Transverse colon (tissue), 4 donors: ENCODE results near the gene STON2. TPM values are rescaled to one million over a fixed set of nuclear protein-coding genes. Genes with fewer than 3 reads are reported as not detected.

ENCODE experiments used
- DNase-seq: peaks from one replicate; pipeline ENCODE4 v3.0.0-alpha.2; 2019
- H3K27ac ChIP-seq, 4 donors: fragments of 200-600 bp; sonication (generic); 2 replicates each; pipeline ENCODE4 v1.5.1; 2016 to 2018; ENCODE audit warnings: inconsistent platforms in 4 of 4
- H3K27me3 ChIP-seq: fragments of 200-600 bp; sonication (generic); 2 replicates; pipeline ENCODE4 v1.5.1; 2017; ENCODE audit warnings: inconsistent platforms
- H3K36me3 ChIP-seq, 4 donors: fragments of 200-600 bp; sonication (generic); 2 replicates each; pipeline ENCODE4 v1.5.1; 2017 to 2019; ENCODE audit warnings: inconsistent platforms in 4 of 4
- H3K4me1 ChIP-seq, 4 donors: fragments of 200-600 bp; sonication (generic); 2 replicates each; pipeline ENCODE4 v1.5.1; 2017 to 2020; ENCODE audit warnings: inconsistent platforms in 4 of 4
- H3K4me3 ChIP-seq, 4 donors: fragments of 200-600 bp; sonication (generic); 1 replicate in 1 of 4; 2 replicates in 3 of 4; pipeline versions ENCODE4 v1.5.1 to v1.6.1; 2017 to 2019; ENCODE audit warnings: inconsistent platforms in 4 of 4
- H3K9me3 ChIP-seq, 2 donors: fragments of 200-600 bp; sonication (generic); 2 replicates each; pipeline ENCODE4 v1.5.1; 2017 to 2019; ENCODE audit warnings: inconsistent platforms in 2 of 2
- EP300 ChIP-seq: sonication (generic); formaldehyde crosslinking; IDR thresholded peaks from one replicate; pipeline ENCODE4 v1.6.1; 2017; ENCODE audit warnings: antibody characterized with exemption, low read depth
- POLR2A ChIP-seq: fragments of 450-650 bp; IDR thresholded peaks from one replicate; pipeline ENCODE4 v1.6.1; 2016; ENCODE audit warnings: antibody characterized with exemption, mild to moderate bottlenecking, moderate library complexity
- POLR2AphosphoS5 ChIP-seq, 3 donors: sonication (generic); formaldehyde crosslinking; IDR thresholded peaks; one replicate each; pipeline ENCODE4 v1.6.1; 2016; ENCODE audit warnings: antibody characterized with exemption in 3 of 3
- WGBS, 2 donors: methylation state at CpG; one replicate each; pipeline ENCODE4 v1.1.5; 2018; ENCODE audit warnings: low coverage in 1 of 2; 5-methylcytosine and 5-hydroxymethylcytosine counted together
- in situ Hi-C, 4 donors: fragments of 200-750 bp; cut with MboI; loops; one replicate each; pipeline versions ENCODE4 v1.15.0 to v1.15.1; 2017; ENCODE audit warnings: low sequenced_read_pairs in 3 of 4, low pct_ligation_motif_present in 1 of 4, low pct_unique_long_range_greater_than_20kb in 1 of 4
- intact Hi-C: fragments of 100-400 bp; cut with DNase I; formaldehyde crosslinking; loops from one replicate; pipeline ENCODE4 v1.15.1; 2023; ENCODE audit warnings: low total_unique reads
- total RNA-seq, 4 donors: library from RNA; depleted of rRNA; stranded (reverse); fragments of >200 nt; gene quantifications; one replicate each; pipeline ENCODE4 v1.1.0, GENCODE V29; 2016
- TF ChIP-seq, protein P1 (sequence below), 5 experiments: fragments of 200-600 bp in 3 of 5; fragments of 450-650 bp in 2 of 5; sonication (generic) in 3 of 5; IDR thresholded peaks; 1 replicate in 2 of 5; 2 replicates in 3 of 5; pipeline ENCODE4 v1.5.1; 2016 to 2017; ENCODE audit warnings: antibody characterized with exemption in 5 of 5, inconsistent platforms in 3 of 5, mild to moderate bottlenecking in 2 of 5, moderate library complexity in 1 of 5

The STON2 gene
- total RNA-seq, 4 donors from 2014 or later, result 10.8 to 39.4 (median 17.5) TPM

DNA sequence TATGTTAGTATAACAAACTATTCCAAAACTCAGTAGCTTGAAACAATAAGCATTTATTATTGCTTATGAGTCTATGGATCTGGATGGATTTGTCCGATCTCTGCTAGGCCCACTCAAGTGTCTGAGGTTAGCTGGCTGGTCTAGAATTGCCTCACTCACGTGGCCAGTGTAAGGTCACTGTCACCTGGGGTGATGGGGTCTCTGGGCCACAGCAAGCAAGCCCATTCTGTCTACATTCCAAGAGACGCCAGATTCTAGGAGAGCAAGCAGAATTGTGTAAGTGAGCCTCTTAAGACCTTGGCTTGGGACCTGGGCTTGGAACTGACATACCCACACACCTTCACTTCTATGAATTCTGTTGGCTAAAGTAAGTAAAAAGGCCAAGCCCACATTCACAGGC, 80.2 kb downstream of the STON2 start:
- Histone ChIP-seq H3K4me1 (peaks cover 0 to 8% (median 4%) of the 10 kb centered on the region in 4 donors), H3K36me3 (no peaks in the 10 kb centered on the region), H3K27ac (no peak overlapping the region), H3K27me3 (no peaks in the 10 kb centered on the region), H3K4me3 (no peak overlapping the region), H3K9me3 (no peaks in the 10 kb centered on the region)
- intact Hi-C loops (no loop called here), in situ Hi-C loops (no loop called here)
- 94 to 100% methylated on average over 1 to 3 of the region's 3 CpGs for WGBS, 2 donors
- no peak for DNase-seq
- TF ChIP-seq POLR2AphosphoS5 (IDR thresholded peaks at IDR 0.05), result no peak
- TF ChIP-seq EP300, result no peak
- TF ChIP-seq, protein P1, sequence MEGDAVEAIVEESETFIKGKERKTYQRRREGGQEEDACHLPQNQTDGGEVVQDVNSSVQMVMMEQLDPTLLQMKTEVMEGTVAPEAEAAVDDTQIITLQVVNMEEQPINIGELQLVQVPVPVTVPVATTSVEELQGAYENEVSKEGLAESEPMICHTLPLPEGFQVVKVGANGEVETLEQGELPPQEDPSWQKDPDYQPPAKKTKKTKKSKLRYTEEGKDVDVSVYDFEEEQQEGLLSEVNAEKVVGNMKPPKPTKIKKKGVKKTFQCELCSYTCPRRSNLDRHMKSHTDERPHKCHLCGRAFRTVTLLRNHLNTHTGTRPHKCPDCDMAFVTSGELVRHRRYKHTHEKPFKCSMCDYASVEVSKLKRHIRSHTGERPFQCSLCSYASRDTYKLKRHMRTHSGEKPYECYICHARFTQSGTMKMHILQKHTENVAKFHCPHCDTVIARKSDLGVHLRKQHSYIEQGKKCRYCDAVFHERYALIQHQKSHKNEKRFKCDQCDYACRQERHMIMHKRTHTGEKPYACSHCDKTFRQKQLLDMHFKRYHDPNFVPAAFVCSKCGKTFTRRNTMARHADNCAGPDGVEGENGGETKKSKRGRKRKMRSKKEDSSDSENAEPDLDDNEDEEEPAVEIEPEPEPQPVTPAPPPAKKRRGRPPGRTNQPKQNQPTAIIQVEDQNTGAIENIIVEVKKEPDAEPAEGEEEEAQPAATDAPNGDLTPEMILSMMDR (IDR thresholded peaks at IDR 0.05), result no peak
- no peak for TF ChIP-seq POLR2A

DNA sequence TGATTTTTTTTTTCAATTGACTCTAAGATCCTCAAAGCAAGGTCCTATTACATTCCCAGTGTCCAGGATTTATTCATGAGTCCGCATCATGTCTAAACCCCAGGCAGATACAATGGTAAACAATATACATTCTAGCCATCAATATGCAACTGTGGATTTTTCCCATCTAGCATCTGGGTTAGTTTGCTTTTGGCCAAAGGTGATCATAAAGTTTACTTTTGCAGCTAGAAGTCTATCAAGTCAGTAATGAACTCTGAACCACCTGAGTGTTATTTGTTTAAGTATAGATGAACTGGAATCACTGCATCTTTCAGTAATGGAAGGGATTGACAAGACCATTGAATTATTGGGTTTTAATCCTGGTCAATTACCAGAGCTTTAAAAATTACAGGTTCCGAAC, 80.8 kb downstream of the STON2 start:
- WGBS, 2 donors, result 92 to 94% methylated on average over 2 of the region's 2 CpGs
- in situ Hi-C loops, result no loop called here
- peaks cover 0 to 4% (median 1%) of the 10 kb centered on the region in 4 donors for H3K4me1 ChIP-seq
- no peak for DNase-seq
- no peaks in the 10 kb centered on the region for H3K9me3 ChIP-seq
- H3K4me3 ChIP-seq, result no peak overlapping the region
- H3K27me3 ChIP-seq, result no peaks in the 10 kb centered on the region
- no peaks in the 10 kb centered on the region for H3K36me3 ChIP-seq
- intact Hi-C loops, result no loop called here
- TF ChIP-seq, protein P1 (IDR thresholded peaks at IDR 0.05), result no peak
- no peak for TF ChIP-seq POLR2A
- TF ChIP-seq POLR2AphosphoS5 (IDR thresholded peaks at IDR 0.05), result no peak
- TF ChIP-seq EP300, result no peak
- no peak overlapping the region for H3K27ac ChIP-seq

DNA sequence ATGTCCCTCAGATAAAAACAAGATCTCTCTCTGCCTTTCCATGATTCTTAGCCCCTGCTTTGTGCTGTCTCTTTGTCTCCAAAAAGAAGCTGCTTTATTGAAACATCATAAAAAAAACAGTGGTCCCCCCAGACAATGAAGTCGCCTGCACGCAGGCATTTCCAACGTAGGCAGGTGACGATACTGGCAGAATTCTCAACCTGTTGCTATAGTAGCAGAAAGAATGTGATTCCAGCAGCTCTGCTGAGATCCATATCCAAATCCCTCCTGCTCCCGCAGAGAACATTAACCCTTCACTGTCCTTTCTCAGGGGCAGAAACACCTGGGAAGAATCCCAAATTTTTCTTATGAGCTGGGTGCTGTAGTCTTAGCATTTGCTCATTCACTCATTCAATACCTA, 84.8 kb downstream of the STON2 start:
- 58 to 60% methylated on average over 1 to 5 of the region's 5 CpGs for WGBS, 2 donors
- no peak overlapping the region for H3K4me3 ChIP-seq
- no peaks in the 10 kb centered on the region for H3K9me3 ChIP-seq
- no peaks in the 10 kb centered on the region for H3K27me3 ChIP-seq
- in situ Hi-C loops (no loop called here), intact Hi-C loops (no loop called here)
- DNase-seq, result no peak
- peaks cover 0 to 7% (median 0%) of the 10 kb centered on the region in 4 donors for H3K4me1 ChIP-seq
- H3K27ac ChIP-seq, result no peak overlapping the region
- H3K36me3 ChIP-seq, result no peaks in the 10 kb centered on the region
- TF ChIP-seq EP300, result no peak
- no peak for TF ChIP-seq POLR2AphosphoS5 (IDR thresholded peaks at IDR 0.05)
- TF ChIP-seq, protein P1 (IDR thresholded peaks at IDR 0.05), result no peak
- no peak for TF ChIP-seq POLR2A

DNA sequence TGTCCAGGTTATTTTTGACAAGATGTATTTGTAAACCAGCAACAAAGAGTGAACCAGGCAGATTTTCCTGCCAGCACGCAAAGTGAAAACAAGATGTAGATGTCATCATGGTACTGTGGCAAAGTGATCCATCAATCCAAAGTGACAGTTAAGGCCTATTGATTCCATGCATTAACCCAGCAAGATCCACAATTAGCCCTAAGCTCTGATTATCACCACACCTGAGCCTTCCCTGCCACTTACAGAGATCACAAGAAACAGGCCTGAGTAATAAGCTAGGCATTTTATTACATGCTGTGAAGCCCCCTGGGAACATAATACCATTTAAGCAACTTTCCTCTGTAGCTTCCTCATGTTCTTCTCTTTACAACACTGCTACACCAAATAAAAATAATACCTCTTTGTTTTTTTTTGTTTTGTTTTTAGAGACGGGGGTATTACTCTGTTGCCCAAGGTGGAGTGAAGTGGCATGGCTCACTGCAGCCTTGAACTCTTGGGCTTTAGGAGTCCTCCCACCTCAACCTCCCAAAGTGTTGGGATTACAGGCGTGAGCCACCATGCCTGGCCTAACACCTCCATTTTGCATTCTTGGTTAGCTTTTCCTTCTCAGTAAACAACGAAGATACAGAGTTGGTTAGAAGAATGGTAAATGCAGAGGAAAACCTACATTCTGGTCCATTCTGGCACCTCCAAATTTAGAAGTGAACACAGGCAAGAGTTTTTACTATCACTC, 85.5 kb downstream of the STON2 start:
- DNase-seq, result no peak
- in situ Hi-C loops, result no loop called here
- TF ChIP-seq POLR2AphosphoS5 (IDR thresholded peaks at IDR 0.05) (no peak), EP300 (no peak), POLR2A (no peak)
- TF ChIP-seq, protein P1 (IDR thresholded peaks at IDR 0.05), result no peak
- intact Hi-C loops, result no loop called here
- Histone ChIP-seq H3K27me3 (no peaks in the 10 kb centered on the region), H3K27ac (no peak overlapping the region), H3K9me3 (no peaks in the 10 kb centered on the region), H3K4me3 (no peak overlapping the region), H3K4me1 (peaks cover 0 to 7% (median 0%) of the 10 kb centered on the region in 4 donors), H3K36me3 (no peaks in the 10 kb centered on the region)
- 76 to 80% methylated on average over 4 of the region's 4 CpGs for WGBS, 2 donors
